Renal pelvis (tissue), 12 donors: ENCODE results near the gene PRSS36. TPM values are rescaled to one million over a fixed set of nuclear protein-coding genes. Genes with fewer than 3 reads are reported as not detected.
"Not testable (repeated sequence)": the region's sequence is repeated elsewhere in the genome, so short reads cannot be mapped to it uniquely, and the experiment has no call there.

Source experiments
- DNase-seq: peaks from one replicate; pipeline ENCODE4 v3.0.0-alpha.2; 2013
- long read RNA-seq, 16 experiments: transcript quantifications; one replicate each; lab custom pipeline, GENCODE V29; 2026
- polyA plus RNA-seq, 3 donors: library from polyadenylated mRNA; unstranded; fragments of 120-200 nt; gene quantifications; one replicate each; pipeline ENCODE4 v1.2.1, GENCODE V29; 2013; ENCODE audit not compliant: insufficient read length in 3 of 3

The PRSS36 gene
- polyA plus RNA-seq, result 1 to 10 TPM; 1.4 to 2.0 (median 1.7) TPM
- long read RNA-seq, donor 1, result 0 reads
- long read RNA-seq, donor 2, result 0 reads
- long read RNA-seq, donor 3, result 0 reads
- long read RNA-seq, donor 4, result 0 reads
- long read RNA-seq, donor 5, result 0 reads
- long read RNA-seq, donor 6, result 0 reads
- long read RNA-seq, donor 7, result 0 reads
- long read RNA-seq, donor 8, result 0 reads
- long read RNA-seq, donor 9, result 0 reads
- long read RNA-seq, donor 10, result 0 reads
- long read RNA-seq, donor 11, result 0 reads
- long read RNA-seq, donor 12, result 0 reads
- long read RNA-seq, donor 13, result 0 reads
- long read RNA-seq, donor 14, result 0 reads
- long read RNA-seq, donor 15, result 0 reads
- long read RNA-seq, donor 16, result 0 reads

GRCh38 chr16:31149894-31150890, at the start of gene PRSS36:
PRSS36 (minus strand) TSS chr16:31150066; CDS start chr16:31150035, 31 bp downstream.
- DNase-seq, result no peak

GRCh38 chr16:31199430-31200041, 49.7 kb upstream of the PRSS36 start:
- no peak for DNase-seq

- no peak for DNase-seq
These were observed 48.5 kb upstream of the PRSS36 start for GRCh38 chr16:31198207-31198882.

GRCh38 chr16:31196324-31197088, 46.6 kb upstream of the PRSS36 start:
- no peak for DNase-seq

- DNase-seq, result not testable (repeated sequence)
These were observed 46.0 kb upstream of the PRSS36 start for GRCh38 chr16:31195861-31196260.

- no peak for DNase-seq
These were observed 45.0 kb upstream of the PRSS36 start for GRCh38 chr16:31194898-31195297.

GRCh38 chr16:31193874-31194273, 44.0 kb upstream of the PRSS36 start:
- no peak for DNase-seq

- no peak for DNase-seq
These were observed 43.2 kb upstream of the PRSS36 start for GRCh38 chr16:31192856-31193642.

- no peak for DNase-seq
These were observed 42.0 kb upstream of the PRSS36 start for GRCh38 chr16:31191697-31192428.

GRCh38 chr16:31190818-31191444, 41.1 kb upstream of the PRSS36 start:
- DNase-seq, result no peak

- DNase-seq, result no peak
These were observed 40.2 kb upstream of the PRSS36 start for GRCh38 chr16:31190061-31190460.

- DNase-seq, result no peak
These were observed 39.5 kb upstream of the PRSS36 start for GRCh38 chr16:31189412-31189778.

GRCh38 chr16:31188450-31189411, 38.9 kb upstream of the PRSS36 start:
- DNase-seq, result no peak

GRCh38 chr16:31187808-31188189, 37.9 kb upstream of the PRSS36 start:
- no peak for DNase-seq

GRCh38 chr16:31186930-31187807, 37.3 kb upstream of the PRSS36 start:
- DNase-seq, result no peak

- DNase-seq, result no peak
These were observed 36.3 kb upstream of the PRSS36 start for GRCh38 chr16:31186176-31186575.

GRCh38 chr16:31185339-31185738, 35.5 kb upstream of the PRSS36 start:
- no peak for DNase-seq
